GM12878 (cell line): Measurements from ENCODE around the gene C1orf174. TPM values are rescaled to one million over a fixed set of nuclear protein-coding genes. Genes with fewer than 3 reads are reported as not detected.

Experiments used
- ATAC-seq: fragments of 200-7000 bp; cut with Tn5 transposase; 3 replicates; pipeline ENCODE4 v1.9.1; 2020; ENCODE audit warnings: mild to moderate bottlenecking, moderate library complexity
- BruUV-seq: library from RNA; stranded (reverse); fragments of 400-500 nt; replicated peaks from 2 replicates; lab custom pipeline; 2021; lab: Mats Ljungman, UMichigan
- CTCF ChIA-PET: fragments of 300-600 bp; sonication (Branson Sonifier 250); formaldehyde crosslinking; extraction: SDS; loops from one replicate; lab custom pipeline; 2021; ENCODE audit warnings: inconsistent platforms; lab: Yijun Ruan, JAX
- POLR2A ChIA-PET: fragments of 350-600 bp; formaldehyde crosslinking; extraction: SDS; loops from one replicate; lab custom pipeline; 2021; ENCODE audit warnings: inconsistent platforms; lab: Charles Lee
- RAD21 ChIA-PET: fragments of 300-600 bp; sonication (Branson Sonifier 250); formaldehyde crosslinking; loops from one replicate; lab custom pipeline; 2023; ENCODE audit warnings: antibody characterized with exemption; ENCODE audit not compliant: unreplicated experiment; lab: Charles Lee
- SMC1A ChIA-PET: fragments of 300-600 bp; sonication (Branson Sonifier 250); formaldehyde crosslinking; loops from one replicate; lab custom pipeline; 2023; ENCODE audit not compliant: unreplicated experiment, uncharacterized antibody; lab: Charles Lee
- DNase-seq: peaks from one replicate; pipeline ENCODE4 v3.0.0-alpha.2; 2011; ENCODE audit warnings: low read depth, low spot score
- FAIRE-seq: peaks from 3 replicates; lab custom pipeline; 2011; peaks lifted over from hg19 to GRCh38; lab: Jason Lieb, UNC
- H2AFZ ChIP-seq: 2 replicates; pipeline ENCODE4 v1.6.0; 2011; ENCODE audit warnings: low read depth, low read length, control low read depth; ENCODE audit not compliant: control insufficient read depth
- H3K27ac ChIP-seq: 2 replicates; pipeline ENCODE4 v1.5.1; 2011; ENCODE audit warnings: control low read depth; ENCODE audit not compliant: control insufficient read depth, insufficient read depth
- H3K27me3 ChIP-seq, 2 experiments: replicated peaks in 1 of 2; 2 replicates each; pipeline versions ENCODE4 v1.6.0 to v1.6.1; 2011; ENCODE audit warnings: low read length in 1 of 2; ENCODE audit not compliant: control insufficient read depth in 2 of 2, insufficient read depth in 2 of 2
- H3K36me3 ChIP-seq, 2 experiments: 2 replicates each; pipeline ENCODE4 v1.5.1; 2011; ENCODE audit warnings: low read length in 1 of 2; ENCODE audit not compliant: control insufficient read depth in 2 of 2, insufficient read depth in 2 of 2
- H3K4me1 ChIP-seq: 2 replicates; pipeline ENCODE4 v1.6.1; 2011; ENCODE audit warnings: mild to moderate bottlenecking, low read length, moderate library complexity, mixed read lengths; ENCODE audit not compliant: control insufficient read depth, insufficient read depth
- H3K4me2 ChIP-seq: 2 replicates; pipeline ENCODE4 v1.6.0; 2011; ENCODE audit warnings: control low read depth; ENCODE audit not compliant: control insufficient read depth, insufficient read depth
- H3K4me3 ChIP-seq: fragments of 200-600 bp; sonication (generic); 2 replicates; pipeline ENCODE4 v1.5.1; 2016
- H3K79me2 ChIP-seq: 2 replicates; pipeline ENCODE4 v1.6.0; 2011; ENCODE audit warnings: low read length; ENCODE audit not compliant: control insufficient read depth, insufficient read depth
- H3K9ac ChIP-seq: 2 replicates; pipeline ENCODE4 v1.8.0; 2011; ENCODE audit warnings: low read length, control low read depth, mixed read lengths; ENCODE audit not compliant: control insufficient read depth, insufficient read depth
- H3K9me3 ChIP-seq: replicated peaks from 3 replicates; pipeline ENCODE4 v1.5.1; 2011; ENCODE audit warnings: mild to moderate bottlenecking, low read length; ENCODE audit not compliant: control insufficient read depth, insufficient read depth
- H4K20me1 ChIP-seq: 2 replicates; pipeline ENCODE4 v1.6.0; 2011; ENCODE audit not compliant: control insufficient read depth, insufficient read depth
- FOXK2 ChIP-seq: fragments of 450-650 bp; IDR thresholded peaks from 2 replicates; pipeline ENCODE4 v1.6.1; 2017; ENCODE audit warnings: mild to moderate bottlenecking, moderate library complexity
- HSF1 ChIP-seq: fragments of 150-350 bp; IDR thresholded peaks from 2 replicates; pipeline ENCODE4 v1.6.1; 2014; ENCODE audit warnings: mild to moderate bottlenecking, low read depth, low read length
- KDM1A ChIP-seq: fragments of 200-600 bp; sonication (generic); IDR thresholded peaks from 2 replicates; pipeline ENCODE4 v1.6.1; 2016; ENCODE audit warnings: borderline replicate concordance
- NR2F1 ChIP-seq: fragments of 450-650 bp; conservative IDR thresholded peaks from 2 replicates; pipeline ENCODE4 v1.6.1; 2017; ENCODE audit warnings: mild to moderate bottlenecking
- POLR2A ChIP-seq: IDR thresholded peaks from 2 replicates; pipeline ENCODE4 v1.6.1; 2011; ENCODE audit warnings: low read depth, mild to moderate bottlenecking, low read length
- SIX5 ChIP-seq: IDR thresholded peaks from 2 replicates; pipeline ENCODE4 v1.6.1; 2011; ENCODE audit warnings: mild to moderate bottlenecking, low read depth, low read length, moderate library complexity; ENCODE audit not compliant: severe bottlenecking
- SREBF1 ChIP-seq: IDR thresholded peaks from 2 replicates; pipeline ENCODE4 v1.6.1; 2012; ENCODE audit warnings: mild to moderate bottlenecking, low read length
- SUZ12 ChIP-seq: fragments of 200-600 bp; sonication (generic); IDR thresholded peaks from one replicate; pipeline ENCODE4 v1.6.1; 2018; ENCODE audit warnings: antibody characterized with exemption, mild to moderate bottlenecking; ENCODE audit not compliant: unreplicated experiment
- ZBTB40 ChIP-seq: fragments of 450-650 bp; IDR thresholded peaks from 2 replicates; pipeline ENCODE4 v1.6.1; 2016; ENCODE audit warnings: mild to moderate bottlenecking, moderate library complexity, borderline replicate concordance
- WGBS: methylation state at CpG from one replicate; pipeline ENCODE4 v1.1.6; 2016; ENCODE audit warnings: low lambda C conversion rate; ENCODE audit not compliant: insufficient replicate concordance, insufficient coverage; ENCODE audit errors: missing lambda C conversion rate; 5-methylcytosine and 5-hydroxymethylcytosine counted together
- in situ Hi-C: fragments of 300-500 bp; cut with MboI; formaldehyde crosslinking; loops from 9 replicates; pipeline ENCODE4 v1.14.3; 2018; ENCODE audit warnings: mixed read lengths
- intact Hi-C: fragments of 100-400 bp; cut with micrococcal nuclease; formaldehyde crosslinking; loops from one replicate; pipeline ENCODE4 v1.14.2; 2022; ENCODE audit not compliant: unreplicated experiment
- polyA plus RNA-seq, 11 experiments: library from polyadenylated mRNA; depleted of rRNA in 4 of 11; unstranded in 6 of 11; stranded (reverse) in 5 of 11; fragments of >200 nt; fragmentation: Nextera tagmentation in 4 of 11; fragmentation: Illumina TruSeq in 1 of 11; extraction: Ambion mirVana in 4 of 11; extraction: Trizol in 1 of 11; gene quantifications; 1 replicate in 1 of 11; 2 replicates in 10 of 11; pipeline versions ENCODE4 v1.2.1 to v1.2.3, GENCODE V29; 2011 to 2016; ENCODE audit warnings: inconsistent platforms in 2 of 11, missing spikeins in 2 of 11, low read depth in 1 of 11
- total RNA-seq, 4 experiments: library from RNA; depleted of rRNA in 3 of 4; stranded (reverse); fragments of >200 nt in 3 of 4; fragmentation: Illumina TruSeq in 1 of 4; extraction: Trizol in 1 of 4; gene quantifications; 2 replicates each; pipeline versions ENCODE4 v1.2.1 to v1.2.3, GENCODE V29; 2013 to 2021
- TF ChIP-seq, protein P1 (sequence below): fragments of 450-650 bp; formaldehyde crosslinking; IDR thresholded peaks from 2 replicates; pipeline ENCODE4 v1.4.0; 2020; ENCODE audit warnings: mild to moderate bottlenecking, moderate library complexity
- TF ChIP-seq, protein P2 (sequence below): IDR thresholded peaks from 2 replicates; pipeline ENCODE4 v1.6.1; 2011; ENCODE audit warnings: borderline replicate concordance, low read depth, mild to moderate bottlenecking, moderate library complexity, mixed read lengths, low read length; ENCODE audit not compliant: insufficient read depth; ENCODE audit errors: extremely low read length
- TF ChIP-seq, protein P3 (sequence below): IDR thresholded peaks from 2 replicates; pipeline ENCODE4 v1.6.1; 2012; ENCODE audit warnings: low read length, inconsistent platforms

Gene C1orf174
- total and polyA plus RNA-seq, 10 of the 15 experiments (the other 5 are each of a cell fraction or from before 2014, with no cell fraction given): 17.5 to 35.4 (median 25.1) TPM

DNA sequence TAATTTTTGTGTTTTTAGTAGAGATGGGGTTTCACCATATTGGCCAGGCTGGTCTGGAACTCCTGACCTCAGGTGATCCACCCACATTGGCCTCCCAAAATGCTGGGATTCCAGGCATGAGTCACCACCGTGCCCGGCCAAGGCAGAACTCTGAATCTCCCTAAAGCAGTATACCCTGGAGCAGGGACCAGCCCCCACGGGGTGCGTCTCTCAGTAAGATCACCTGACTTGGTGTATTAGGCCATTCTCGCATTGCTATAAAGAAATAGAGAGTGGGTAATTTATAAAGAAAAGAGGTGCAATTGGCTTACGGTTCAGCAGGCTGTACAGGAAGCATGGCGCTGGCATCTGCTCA lies 28.6 kb downstream of the C1orf174 start:
- H2AFZ ChIP-seq: no peak overlapping the region
- peaks cover 2 to 16% of the 10 kb centered on the region in 2 experiments; a peak in 3 of 4 replicates for H3K36me3 ChIP-seq
- RAD21 ChIA-PET: no interaction called here
- H3K4me1 ChIP-seq: no peaks in the 10 kb centered on the region
- no peak overlapping the region for H3K27ac ChIP-seq
- in situ Hi-C loops: no loop called here
- H3K9me3 ChIP-seq: no peaks in the 10 kb centered on the region; the same call in 2 of the 3 replicates
- CTCF ChIA-PET: no interaction called here
- intact Hi-C loops: no loop called here
- SMC1A ChIA-PET: no interaction called here
- POLR2A ChIA-PET: interaction anchor here (0.5 kb wide), 1 partner anchor 239 kb away, joined by 3 read pairs; no protein-coding TSS in a partner anchor
- 100% methylated on average over 7 of the region's 7 CpGs for WGBS
- no peak overlapping the region for H3K4me2 ChIP-seq
- TF ChIP-seq FOXK2 (no peak), SREBF1 (no peak), NR2F1 (no peak), SUZ12 (no peak), HSF1 (no peak), SIX5 (no peak), KDM1A (no peak), ZBTB40 (no peak), POLR2A (no peak)
- TF ChIP-seq, protein P1, sequence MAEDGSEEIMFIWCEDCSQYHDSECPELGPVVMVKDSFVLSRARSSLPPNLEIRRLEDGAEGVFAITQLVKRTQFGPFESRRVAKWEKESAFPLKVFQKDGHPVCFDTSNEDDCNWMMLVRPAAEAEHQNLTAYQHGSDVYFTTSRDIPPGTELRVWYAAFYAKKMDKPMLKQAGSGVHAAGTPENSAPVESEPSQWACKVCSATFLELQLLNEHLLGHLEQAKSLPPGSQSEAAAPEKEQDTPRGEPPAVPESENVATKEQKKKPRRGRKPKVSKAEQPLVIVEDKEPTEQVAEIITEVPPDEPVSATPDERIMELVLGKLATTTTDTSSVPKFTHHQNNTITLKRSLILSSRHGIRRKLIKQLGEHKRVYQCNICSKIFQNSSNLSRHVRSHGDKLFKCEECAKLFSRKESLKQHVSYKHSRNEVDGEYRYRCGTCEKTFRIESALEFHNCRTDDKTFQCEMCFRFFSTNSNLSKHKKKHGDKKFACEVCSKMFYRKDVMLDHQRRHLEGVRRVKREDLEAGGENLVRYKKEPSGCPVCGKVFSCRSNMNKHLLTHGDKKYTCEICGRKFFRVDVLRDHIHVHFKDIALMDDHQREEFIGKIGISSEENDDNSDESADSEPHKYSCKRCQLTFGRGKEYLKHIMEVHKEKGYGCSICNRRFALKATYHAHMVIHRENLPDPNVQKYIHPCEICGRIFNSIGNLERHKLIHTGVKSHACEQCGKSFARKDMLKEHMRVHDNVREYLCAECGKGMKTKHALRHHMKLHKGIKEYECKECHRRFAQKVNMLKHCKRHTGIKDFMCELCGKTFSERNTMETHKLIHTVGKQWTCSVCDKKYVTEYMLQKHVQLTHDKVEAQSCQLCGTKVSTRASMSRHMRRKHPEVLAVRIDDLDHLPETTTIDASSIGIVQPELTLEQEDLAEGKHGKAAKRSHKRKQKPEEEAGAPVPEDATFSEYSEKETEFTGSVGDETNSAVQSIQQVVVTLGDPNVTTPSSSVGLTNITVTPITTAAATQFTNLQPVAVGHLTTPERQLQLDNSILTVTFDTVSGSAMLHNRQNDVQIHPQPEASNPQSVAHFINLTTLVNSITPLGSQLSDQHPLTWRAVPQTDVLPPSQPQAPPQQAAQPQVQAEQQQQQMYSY (CRISPR knock-in tag): no peak
- TF ChIP-seq, protein P2, sequence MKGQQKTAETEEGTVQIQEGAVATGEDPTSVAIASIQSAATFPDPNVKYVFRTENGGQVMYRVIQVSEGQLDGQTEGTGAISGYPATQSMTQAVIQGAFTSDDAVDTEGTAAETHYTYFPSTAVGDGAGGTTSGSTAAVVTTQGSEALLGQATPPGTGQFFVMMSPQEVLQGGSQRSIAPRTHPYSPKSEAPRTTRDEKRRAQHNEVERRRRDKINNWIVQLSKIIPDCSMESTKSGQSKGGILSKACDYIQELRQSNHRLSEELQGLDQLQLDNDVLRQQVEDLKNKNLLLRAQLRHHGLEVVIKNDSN: no peak
- TF ChIP-seq, protein P3, sequence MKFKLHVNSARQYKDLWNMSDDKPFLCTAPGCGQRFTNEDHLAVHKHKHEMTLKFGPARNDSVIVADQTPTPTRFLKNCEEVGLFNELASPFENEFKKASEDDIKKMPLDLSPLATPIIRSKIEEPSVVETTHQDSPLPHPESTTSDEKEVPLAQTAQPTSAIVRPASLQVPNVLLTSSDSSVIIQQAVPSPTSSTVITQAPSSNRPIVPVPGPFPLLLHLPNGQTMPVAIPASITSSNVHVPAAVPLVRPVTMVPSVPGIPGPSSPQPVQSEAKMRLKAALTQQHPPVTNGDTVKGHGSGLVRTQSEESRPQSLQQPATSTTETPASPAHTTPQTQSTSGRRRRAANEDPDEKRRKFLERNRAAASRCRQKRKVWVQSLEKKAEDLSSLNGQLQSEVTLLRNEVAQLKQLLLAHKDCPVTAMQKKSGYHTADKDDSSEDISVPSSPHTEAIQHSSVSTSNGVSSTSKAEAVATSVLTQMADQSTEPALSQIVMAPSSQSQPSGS: no peak
- TF ChIP-seq, all 136 proteins: peak for 0
- Histone ChIP-seq H3K27me3 (no peaks in the 10 kb centered on the region), H3K4me3 (no peak overlapping the region), H4K20me1 (no peaks in the 10 kb centered on the region), H3K9ac (no peak overlapping the region), H3K79me2 (no peaks in the 10 kb centered on the region)
- no TSS peak for BruUV-seq
- no peak for ATAC-seq
- no peak for FAIRE-seq
- DNase-seq: no peak
